HG02981 (cell line): ENCODE measurements around the gene NEDD4.
"Not testable (repeated sequence)": the region's sequence is repeated elsewhere in the genome, so short reads cannot be mapped to it uniquely, and the experiment has no call there.

Source experiments
- ATAC-seq: cut with Tn5 transposase; IDR thresholded peaks from one replicate; pipeline ENCODE4 v1.9.1; 2021; ENCODE audit warnings: mild to moderate bottlenecking, moderate library complexity; ENCODE audit not compliant: unreplicated experiment

The NEDD4 gene

GRCh38 chr15:55960946-55961345, 32.5 kb downstream of the NEDD4 start:
- no peak for ATAC-seq

GRCh38 chr15:55959744-55960447, 33.5 kb downstream of the NEDD4 start:
- ATAC-seq = no peak

- ATAC-seq = no peak
Measured at GRCh38 chr15:55958349-55958748, 35.1 kb downstream of the NEDD4 start.

GRCh38 chr15:55954862-55955605, 38.4 kb downstream of the NEDD4 start:
- ATAC-seq = no peak

- ATAC-seq = not testable (repeated sequence)
Measured at GRCh38 chr15:55952501-55953274, 40.7 kb downstream of the NEDD4 start.

GRCh38 chr15:55944606-55945005, 48.8 kb downstream of the NEDD4 start:
- ATAC-seq = not testable (repeated sequence)

- ATAC-seq = no peak
Measured at GRCh38 chr15:55942332-55942731, 51.1 kb downstream of the NEDD4 start.

GRCh38 chr15:55937040-55937439, 56.4 kb downstream of the NEDD4 start:
- no peak for ATAC-seq

GRCh38 chr15:55928955-55929354, 64.5 kb downstream of the NEDD4 start:
- no peak for ATAC-seq

- ATAC-seq = no peak
Measured at GRCh38 chr15:55921744-55922143, 71.7 kb downstream of the NEDD4 start.

GRCh38 chr15:55917881-55918296, 75.5 kb downstream of the NEDD4 start:
- no peak for ATAC-seq

GRCh38 chr15:55916666-55917409, 76.6 kb downstream of the NEDD4 start:
- ATAC-seq = no peak

GRCh38 chr15:55915876-55916567, 77.4 kb downstream of the NEDD4 start:
- no peak for ATAC-seq

- ATAC-seq = no peak
Measured at GRCh38 chr15:55915221-55915620, 78.2 kb downstream of the NEDD4 start.

GRCh38 chr15:55914446-55914845, 79.0 kb downstream of the NEDD4 start:
- no peak for ATAC-seq

GRCh38 chr15:55912982-55913381, 80.4 kb downstream of the NEDD4 start:
- no peak for ATAC-seq

GRCh38 chr15:55909036-55909811, 84.2 kb downstream of the NEDD4 start:
- no peak for ATAC-seq

- no peak for ATAC-seq
Measured at GRCh38 chr15:55907797-55908196, 85.6 kb downstream of the NEDD4 start.

- ATAC-seq = no peak
Measured at GRCh38 chr15:55902981-55903380, 90.4 kb downstream of the NEDD4 start.

- ATAC-seq = no peak
Measured at GRCh38 chr15:55900019-55900418, 93.4 kb downstream of the NEDD4 start.
